SK-N-SH (cell line): ENCODE results near the gene UBE2N. TPM values are rescaled to one million over a fixed set of nuclear protein-coding genes. Genes with fewer than 3 reads are reported as not detected.
A peak's percentile ranks its signal among the peaks of the same experiment; 100 is the strongest.
"Not testable (repeated sequence)": the region's sequence is repeated elsewhere in the genome, so short reads cannot be mapped to it uniquely, and the experiment has no call there.

Experiments used
- CTCF ChIA-PET: fragments of 300-600, 350-600 bp; formaldehyde crosslinking; extraction: SDS; loops from one replicate; lab custom pipeline; 2021; lab: Yijun Ruan, JAX
- POLR2A ChIA-PET: fragments of 350-600 bp; sonication (Branson Sonifier 250); formaldehyde crosslinking; extraction: SDS; loops from one replicate; lab custom pipeline; 2020; ENCODE audit warnings: antibody characterized with exemption, inconsistent platforms; lab: Yijun Ruan, JAX
- DNase-seq: peaks from one replicate; pipeline ENCODE4 v3.0.0; 2012
- H2AFZ ChIP-seq: fragments of 200-600 bp; sonication (generic); 2 replicates; pipeline ENCODE4 v1.8.1; 2016; ENCODE audit warnings: antibody characterized with exemption, mild to moderate bottlenecking, low read depth
- H3F3A ChIP-seq: fragments of 200-600 bp; sonication (generic); replicated peaks from 2 replicates; pipeline ENCODE3; 2016; ENCODE audit warnings: antibody characterized with exemption, mild to moderate bottlenecking; ENCODE audit not compliant: insufficient read depth
- H3K27ac ChIP-seq, 2 experiments: fragments of 200-500 bp in 1 of 2; fragments of 200-600 bp in 1 of 2; sonication (Bioruptor generic) in 1 of 2; sonication (generic), shearing (Covaris generic) in 1 of 2; 2 replicates each; pipeline versions ENCODE4 v1.5.1 to v1.6.1; 2014 to 2016; ENCODE audit warnings: low read depth in 2 of 2, inconsistent platforms in 1 of 2, low read length in 1 of 2, mild to moderate bottlenecking in 1 of 2, mixed read lengths in 1 of 2
- H3K27me3 ChIP-seq: fragments of 200-600 bp; sonication (generic), shearing (Covaris generic); 2 replicates; pipeline ENCODE4 v1.6.1; 2016; ENCODE audit warnings: mixed run types; ENCODE audit not compliant: insufficient read depth
- H3K36me3 ChIP-seq, 2 experiments: fragments of 200-500 bp in 1 of 2; fragments of 200-600 bp in 1 of 2; sonication (Bioruptor generic) in 1 of 2; sonication (generic) in 1 of 2; replicated peaks in 1 of 2; 2 replicates each; pipeline versions ENCODE3 to v1.5.1; 2014 to 2016; ENCODE audit warnings: low read length in 1 of 2, mild to moderate bottlenecking in 1 of 2; ENCODE audit not compliant: insufficient read depth in 2 of 2, control insufficient read depth in 1 of 2
- H3K4me1 ChIP-seq, 2 experiments: fragments of 200-500 bp in 1 of 2; fragments of 200-600 bp in 1 of 2; sonication (Bioruptor generic) in 1 of 2; sonication (generic), shearing (Covaris generic) in 1 of 2; 2 replicates each; pipeline versions ENCODE4 v1.5.1 to v1.6.1; 2014 to 2016; ENCODE audit warnings: low read depth in 1 of 2, low read length in 1 of 2, mixed run types in 1 of 2; ENCODE audit not compliant: insufficient read depth in 2 of 2, control insufficient read depth in 1 of 2
- H3K4me2 ChIP-seq: fragments of 200-600 bp; sonication (generic), shearing (Covaris generic); 2 replicates; pipeline ENCODE4 v1.6.1; 2017; ENCODE audit warnings: mixed run types
- H3K4me3 ChIP-seq, 2 experiments: fragments of 200-500 bp in 1 of 2; fragments of 200-600 bp in 1 of 2; sonication (Bioruptor generic) in 1 of 2; sonication (generic), shearing (Covaris generic) in 1 of 2; 2 replicates each; pipeline versions ENCODE4 v1.5.1 to v1.8.1; 2014 to 2016; ENCODE audit warnings: low read depth in 2 of 2, inconsistent platforms in 1 of 2, low read length in 1 of 2, mild to moderate bottlenecking in 1 of 2, mixed read lengths in 1 of 2, moderate library complexity in 1 of 2
- H3K79me2 ChIP-seq: fragments of 200-600 bp; sonication (generic); 2 replicates; pipeline ENCODE4 v1.8.1; 2017; ENCODE audit warnings: mild to moderate bottlenecking; ENCODE audit not compliant: insufficient read depth
- H3K9ac ChIP-seq: fragments of 200-600 bp; sonication (generic); 2 replicates; pipeline ENCODE4 v1.6.1; 2017; ENCODE audit warnings: mixed run types
- H3K9me2 ChIP-seq: fragments of 200-600 bp; sonication (generic); 2 replicates; pipeline ENCODE4 v1.6.1; 2017; ENCODE audit warnings: mixed run types
- H3K9me3 ChIP-seq: fragments of 200-600 bp; sonication (generic); 2 replicates; pipeline ENCODE4 v1.6.1; 2017; ENCODE audit warnings: mixed run types, mild to moderate bottlenecking, moderate library complexity
- H4K20me1 ChIP-seq: fragments of 200-600 bp; sonication (generic); 2 replicates; pipeline ENCODE4 v1.6.1; 2017; ENCODE audit warnings: mild to moderate bottlenecking, mixed run types; ENCODE audit not compliant: insufficient read depth
- NFIC ChIP-seq: IDR thresholded peaks from 2 replicates; pipeline ENCODE4 v1.4.0; 2012; ENCODE audit warnings: borderline replicate concordance
- PBX3 ChIP-seq: IDR thresholded peaks from 2 replicates; pipeline ENCODE4; 2012
- RAD21 ChIP-seq: IDR thresholded peaks from 2 replicates; pipeline ENCODE4 v1.6.1; 2012; ENCODE audit warnings: mild to moderate bottlenecking, low read length
- RFX5 ChIP-seq: IDR thresholded peaks from 2 replicates; pipeline ENCODE4 v1.6.1; 2012; ENCODE audit warnings: mild to moderate bottlenecking, improper control_type of control experiment, low read length
- TAF1 ChIP-seq: IDR thresholded peaks from 2 replicates; pipeline ENCODE4 v1.6.1; 2012; ENCODE audit warnings: low read depth, mild to moderate bottlenecking, low read length, moderate library complexity, borderline replicate concordance
- TCF12 ChIP-seq: IDR thresholded peaks from 2 replicates; pipeline ENCODE4 v1.4.0; 2012
- USF1 ChIP-seq: IDR thresholded peaks from 2 replicates; pipeline ENCODE4 v1.4.0; 2012; ENCODE audit warnings: low read depth, borderline replicate concordance
- WGBS: methylation state at CpG from one replicate; pipeline ENCODE4 v1.1.6; 2017; ENCODE audit warnings: low lambda C conversion rate; 5-methylcytosine and 5-hydroxymethylcytosine counted together
- polyA plus RNA-seq, 3 experiments: library from polyadenylated mRNA; depleted of rRNA; stranded (reverse); fragments of >200 nt; gene quantifications; 2 replicates each; pipeline ENCODE4 v1.2.3, GENCODE V29; 2012

The UBE2N gene
- polyA plus RNA-seq, 1 of the 3 experiments (the other 2 are of a cell fraction), result 102 TPM

- TF ChIP-seq PBX3 (no peak), USF1 (no peak), RFX5 (no peak), NFIC (no peak), RAD21 (no peak), TAF1 (no peak), TCF12 (no peak)
Observed at GRCh38 chr12:93413064-93413463, 28.7 kb downstream of the UBE2N start (continued).

GRCh38 chr12:93412396-93412795 is 29.4 kb downstream of the UBE2N start:
- WGBS, result 93% methylated on average over 8 of the region's 8 CpGs
- H3K4me2 ChIP-seq, POLR2A ChIA-PET, H3K27me3 ChIP-seq, H3K9me3 ChIP-seq, H3K4me3 ChIP-seq, H3K9ac ChIP-seq, H3K27ac ChIP-seq, H2AFZ ChIP-seq, DNase-seq, H3K9me2 ChIP-seq: not testable (repeated sequence)
- H3F3A ChIP-seq, result peaks cover 65% of the 10 kb centered on the region
- CTCF ChIA-PET, result interaction anchor here (1.2 to 1.5 kb wide), 3 partner anchors 15 to 425 kb away, joined by 3 to 5 read pairs (median 3); no protein-coding TSS in a partner anchor
- H3K79me2 ChIP-seq, result peaks cover 78% of the 10 kb centered on the region
- peaks cover 4 to 32% of the 10 kb centered on the region in 2 experiments; a peak in 3 of 4 replicates for H3K4me1 ChIP-seq
- peaks cover 54% of the 10 kb centered on the region for H4K20me1 ChIP-seq
- H3K36me3 ChIP-seq, result peaks cover 22 to 33% of the 10 kb centered on the region in 2 experiments

GRCh38 chr12:93411060-93411459 is 30.7 kb downstream of the UBE2N start:
- CTCF ChIA-PET, result interaction anchor here (1.1 to 4.2 kb wide), 3 partner anchors 9 to 424 kb away, joined by 4 to 31 read pairs (median 14); no protein-coding TSS in a partner anchor
- H3K27me3 ChIP-seq, H3K9ac ChIP-seq, H3K4me3 ChIP-seq, H3K4me2 ChIP-seq, POLR2A ChIA-PET, H3K9me3 ChIP-seq, H2AFZ ChIP-seq, H3K9me2 ChIP-seq, DNase-seq: not testable (repeated sequence)
- 95% methylated on average over 6 of the region's 6 CpGs for WGBS
- H3K79me2 ChIP-seq, result peaks cover 70% of the 10 kb centered on the region
- peaks cover 67% of the 10 kb centered on the region for H3F3A ChIP-seq
- peaks cover 4 to 32% of the 10 kb centered on the region in 2 experiments; a peak in 3 of 4 replicates for H3K4me1 ChIP-seq
- H3K36me3 ChIP-seq, result peaks cover 30 to 38% of the 10 kb centered on the region in 2 experiments
- peak overlapping the region; percentile 25 to 58; a peak in 2 of 4 replicates for H3K27ac ChIP-seq
- H4K20me1 ChIP-seq, result peaks cover 43% of the 10 kb centered on the region

- H3K9ac ChIP-seq, H3K9me2 ChIP-seq, POLR2A ChIA-PET, H3K4me3 ChIP-seq, H3K9me3 ChIP-seq, H3K4me2 ChIP-seq, DNase-seq, H3K27me3 ChIP-seq, H2AFZ ChIP-seq: not testable (repeated sequence)
- peaks cover 55% of the 10 kb centered on the region for H3K79me2 ChIP-seq
- H3K27ac ChIP-seq, result peak overlapping the region; percentile 51 to 58
- WGBS, result 61% methylated on average over 4 of the region's 4 CpGs
- H3K4me1 ChIP-seq, result peaks cover 2 to 24% of the 10 kb centered on the region in 2 experiments; a peak in 3 of 4 replicates
- H4K20me1 ChIP-seq, result peaks cover 37% of the 10 kb centered on the region
- CTCF ChIA-PET, result interaction anchor here (0.7 to 4.2 kb wide), 5 partner anchors 11 to 692 kb away, joined by 3 to 31 read pairs (median 12); no protein-coding TSS in a partner anchor
- peaks cover 59% of the 10 kb centered on the region for H3F3A ChIP-seq
- H3K36me3 ChIP-seq, result peaks cover 43 to 44% of the 10 kb centered on the region in 2 experiments
Observed at GRCh38 chr12:93409343-93410187, 32.2 kb downstream of the UBE2N start.
